C4-2B (cell line): Measurements from ENCODE around the gene SIRPB2.

Experiments
- ZFX ChIP-seq: fragments of 450-650 bp; IDR thresholded peaks from 2 replicates; pipeline ENCODE4 v1.6.1; 2017
- TF ChIP-seq, protein P1 (sequence below): fragments of 450-650 bp; conservative IDR thresholded peaks from 2 replicates; pipeline ENCODE4 v1.5.1; 2017; ENCODE audit warnings: mild to moderate bottlenecking

GRCh38 chr20:1479831-1480595, 11.2 kb downstream of the SIRPB2 start:
- TF ChIP-seq, protein P1, sequence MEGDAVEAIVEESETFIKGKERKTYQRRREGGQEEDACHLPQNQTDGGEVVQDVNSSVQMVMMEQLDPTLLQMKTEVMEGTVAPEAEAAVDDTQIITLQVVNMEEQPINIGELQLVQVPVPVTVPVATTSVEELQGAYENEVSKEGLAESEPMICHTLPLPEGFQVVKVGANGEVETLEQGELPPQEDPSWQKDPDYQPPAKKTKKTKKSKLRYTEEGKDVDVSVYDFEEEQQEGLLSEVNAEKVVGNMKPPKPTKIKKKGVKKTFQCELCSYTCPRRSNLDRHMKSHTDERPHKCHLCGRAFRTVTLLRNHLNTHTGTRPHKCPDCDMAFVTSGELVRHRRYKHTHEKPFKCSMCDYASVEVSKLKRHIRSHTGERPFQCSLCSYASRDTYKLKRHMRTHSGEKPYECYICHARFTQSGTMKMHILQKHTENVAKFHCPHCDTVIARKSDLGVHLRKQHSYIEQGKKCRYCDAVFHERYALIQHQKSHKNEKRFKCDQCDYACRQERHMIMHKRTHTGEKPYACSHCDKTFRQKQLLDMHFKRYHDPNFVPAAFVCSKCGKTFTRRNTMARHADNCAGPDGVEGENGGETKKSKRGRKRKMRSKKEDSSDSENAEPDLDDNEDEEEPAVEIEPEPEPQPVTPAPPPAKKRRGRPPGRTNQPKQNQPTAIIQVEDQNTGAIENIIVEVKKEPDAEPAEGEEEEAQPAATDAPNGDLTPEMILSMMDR: no peak
- TF ChIP-seq ZFX: no peak
